Kidney (tissue), 14 donors: Measurements from ENCODE around the gene CILP2. TPM values are rescaled to one million over a fixed set of nuclear protein-coding genes. Genes with fewer than 3 reads are reported as not detected.

ENCODE experiments used
- DNase-seq, 5 donors: peaks; one replicate each; pipeline ENCODE4 v3.0.0-alpha.2; 2013 to 2020
- FAIRE-seq: peaks from 2 replicates; lab custom pipeline; 2012; peaks lifted over from hg19 to GRCh38; lab: Jason Lieb, UNC
- H3K27ac ChIP-seq, 2 donors: one replicate each; pipeline ENCODE4 v1.7.0; 2013; ENCODE audit warnings: low read depth in 2 of 2, low read length in 2 of 2, inconsistent platforms in 1 of 2
- H3K27me3 ChIP-seq: one replicate; pipeline ENCODE4 v1.7.1; 2013; ENCODE audit warnings: low read length, inconsistent platforms; ENCODE audit not compliant: control insufficient read depth, insufficient read depth
- H3K36me3 ChIP-seq, 3 donors: one replicate each; pipeline versions ENCODE4 v1.7.0 to v1.7.1; 2013; ENCODE audit warnings: low read length in 3 of 3, control low read depth in 1 of 3, inconsistent platforms in 1 of 3; ENCODE audit not compliant: insufficient read depth in 3 of 3, control insufficient read depth in 2 of 3
- H3K4me1 ChIP-seq, 3 donors: one replicate each; pipeline versions ENCODE4 v1.7.0 to v1.7.1; 2013; ENCODE audit warnings: low read length in 3 of 3, inconsistent platforms in 1 of 3, low read depth in 1 of 3; ENCODE audit not compliant: control insufficient read depth in 2 of 3, insufficient read depth in 2 of 3
- H3K4me3 ChIP-seq, 3 donors: one replicate each; pipeline versions ENCODE4 v1.7.0 to v1.8.1; 2013; ENCODE audit warnings: low read length in 3 of 3, control low read depth in 1 of 3, inconsistent platforms in 1 of 3
- H3K9ac ChIP-seq, 3 donors: one replicate each; pipeline versions ENCODE4 v1.7.0 to v1.7.1; 2013; ENCODE audit warnings: low read length in 3 of 3, control low read depth in 1 of 3, inconsistent platforms in 1 of 3
- H3K9me3 ChIP-seq, 3 donors: one replicate each; pipeline versions ENCODE4 v1.7.0 to v1.7.1; 2013; ENCODE audit warnings: low read length in 3 of 3, control low read depth in 1 of 3, inconsistent platforms in 1 of 3; ENCODE audit not compliant: control insufficient read depth in 2 of 3, insufficient read depth in 1 of 3
- intact Hi-C: fragments of 100-400 bp; cut with DNase I; formaldehyde crosslinking; loops from one replicate; pipeline ENCODE4 v1.11.1; 2022
- polyA plus RNA-seq: library from polyadenylated mRNA; stranded (reverse); fragments of 350-450 nt; fragmentation: Illumina TruSeq; extraction: RNeasy Lipid Tissue Mini Kit (QIAGEN cat#74804); gene quantifications from one replicate; pipeline ENCODE4 v1.2.3, GENCODE V29; 2014; ENCODE audit warnings: low read depth, low replicate concordance; ENCODE audit not compliant: insufficient read depth
- total RNA-seq: library from RNA; stranded (reverse); fragmentation: NEBNext Ultra II Directional; extraction: Animal tissue kit (Norgen Biotek cat#: 25700); gene quantifications from one replicate; pipeline ENCODE4 v1.2.1, GENCODE V29; 2021
- TF ChIP-seq, protein P1 (sequence below): IDR thresholded peaks from 3 replicates; pipeline ENCODE4 v1.5.1; 2012; ENCODE audit warnings: mild to moderate bottlenecking, moderate library complexity, borderline replicate concordance; ENCODE audit not compliant: insufficient read depth; ENCODE audit errors: extremely low read depth
- donor health status: control.
- donor health status: control.
- donor health status: control.
- donor health status: control.
- donor health status: control.
- donor health status: DM: yes; HTN: yes; CAD: no.
- donor health status: Normal renal cell carcinoma (clear cell type).

CILP2 gene
- total and polyA plus RNA-seq, 2 donors from 2014 or later, result 0.41 TPM; not detected in 1

DNA sequence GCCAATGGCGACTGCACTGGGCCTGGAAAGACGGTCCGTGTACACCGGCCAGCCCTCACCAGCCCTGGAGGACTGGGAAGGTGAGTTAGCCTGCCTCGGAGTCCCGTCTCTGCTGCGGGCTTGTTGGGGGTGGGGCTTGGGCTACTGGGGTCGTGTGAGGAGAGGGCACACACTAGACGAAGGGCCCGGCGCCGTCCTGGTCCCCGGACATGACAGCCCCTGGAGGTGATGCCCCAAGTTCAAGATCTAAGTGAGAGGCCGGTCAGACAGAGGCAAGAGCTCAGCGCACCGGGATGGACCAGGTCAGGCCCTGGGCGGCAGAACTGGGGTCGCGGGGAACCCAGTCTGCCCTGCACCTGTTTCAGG is 1.6 kb downstream of the CILP2 start:
- peak in 2 of 5 donors; percentile 66 to 70 for DNase-seq
- peaks cover 18% of the 10 kb centered on the region for H3K27me3 ChIP-seq
- no peaks in the 10 kb centered on the region for H3K9me3 ChIP-seq
- peaks cover 0 to 17% (median 5%) of the 10 kb centered on the region in 3 donors for H3K4me1 ChIP-seq
- TF ChIP-seq, protein P1, sequence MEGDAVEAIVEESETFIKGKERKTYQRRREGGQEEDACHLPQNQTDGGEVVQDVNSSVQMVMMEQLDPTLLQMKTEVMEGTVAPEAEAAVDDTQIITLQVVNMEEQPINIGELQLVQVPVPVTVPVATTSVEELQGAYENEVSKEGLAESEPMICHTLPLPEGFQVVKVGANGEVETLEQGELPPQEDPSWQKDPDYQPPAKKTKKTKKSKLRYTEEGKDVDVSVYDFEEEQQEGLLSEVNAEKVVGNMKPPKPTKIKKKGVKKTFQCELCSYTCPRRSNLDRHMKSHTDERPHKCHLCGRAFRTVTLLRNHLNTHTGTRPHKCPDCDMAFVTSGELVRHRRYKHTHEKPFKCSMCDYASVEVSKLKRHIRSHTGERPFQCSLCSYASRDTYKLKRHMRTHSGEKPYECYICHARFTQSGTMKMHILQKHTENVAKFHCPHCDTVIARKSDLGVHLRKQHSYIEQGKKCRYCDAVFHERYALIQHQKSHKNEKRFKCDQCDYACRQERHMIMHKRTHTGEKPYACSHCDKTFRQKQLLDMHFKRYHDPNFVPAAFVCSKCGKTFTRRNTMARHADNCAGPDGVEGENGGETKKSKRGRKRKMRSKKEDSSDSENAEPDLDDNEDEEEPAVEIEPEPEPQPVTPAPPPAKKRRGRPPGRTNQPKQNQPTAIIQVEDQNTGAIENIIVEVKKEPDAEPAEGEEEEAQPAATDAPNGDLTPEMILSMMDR, result no peak
- FAIRE-seq, result no peak
- intact Hi-C loops, result loop anchor here (10.0 kb wide), 1 partner anchor 425 kb away; no protein-coding TSS in a partner anchor
- no peak overlapping the region for H3K9ac ChIP-seq
- no peaks in the 10 kb centered on the region for H3K36me3 ChIP-seq
- no peak overlapping the region for H3K4me3 ChIP-seq
- no peak overlapping the region for H3K27ac ChIP-seq

DNA sequence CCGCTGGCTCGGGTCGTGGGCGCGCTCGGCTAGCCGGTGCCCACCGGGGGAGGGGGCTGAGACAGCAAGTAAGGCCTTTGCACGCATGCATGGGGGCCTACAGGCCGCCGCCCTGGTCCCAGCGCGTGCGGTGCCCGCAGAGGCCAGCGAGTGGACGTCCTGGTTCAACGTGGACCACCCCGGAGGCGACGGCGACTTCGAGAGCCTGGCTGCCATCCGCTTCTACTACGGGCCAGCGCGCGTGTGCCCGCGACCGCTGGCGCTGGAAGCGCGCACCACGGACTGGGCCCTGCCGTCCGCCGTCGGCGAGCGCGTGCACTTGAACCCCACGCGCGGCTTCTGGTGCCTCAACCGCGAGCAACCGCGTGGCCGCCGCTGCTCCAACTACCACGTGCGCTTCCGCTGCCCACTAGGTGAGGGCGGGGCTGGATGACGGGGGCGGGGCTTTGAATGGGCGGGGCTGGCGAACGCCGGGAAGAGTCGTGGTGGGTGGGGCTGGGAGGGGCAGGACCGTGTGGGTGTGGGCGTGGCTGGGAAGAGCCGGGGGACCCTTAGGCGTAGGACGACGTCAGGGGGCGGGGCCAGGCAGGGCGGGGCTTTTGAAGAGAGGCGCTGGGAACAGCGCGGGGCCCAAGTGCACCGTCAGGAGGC is 2.1 kb downstream of the CILP2 start:
- TF ChIP-seq, protein P1, result no peak
- peaks cover 18% of the 10 kb centered on the region for H3K27me3 ChIP-seq
- FAIRE-seq (no peak), DNase-seq (peak; percentile 74 to 93 (median 81))
- H3K9ac ChIP-seq, result no peak overlapping the region
- H3K36me3 ChIP-seq, result no peaks in the 10 kb centered on the region
- H3K9me3 ChIP-seq, result no peaks in the 10 kb centered on the region
- no peak overlapping the region for H3K4me3 ChIP-seq
- peaks cover 0 to 17% (median 5%) of the 10 kb centered on the region in 3 donors for H3K4me1 ChIP-seq
- intact Hi-C loops, result no loop called here
- H3K27ac ChIP-seq, result no peak overlapping the region

DNA sequence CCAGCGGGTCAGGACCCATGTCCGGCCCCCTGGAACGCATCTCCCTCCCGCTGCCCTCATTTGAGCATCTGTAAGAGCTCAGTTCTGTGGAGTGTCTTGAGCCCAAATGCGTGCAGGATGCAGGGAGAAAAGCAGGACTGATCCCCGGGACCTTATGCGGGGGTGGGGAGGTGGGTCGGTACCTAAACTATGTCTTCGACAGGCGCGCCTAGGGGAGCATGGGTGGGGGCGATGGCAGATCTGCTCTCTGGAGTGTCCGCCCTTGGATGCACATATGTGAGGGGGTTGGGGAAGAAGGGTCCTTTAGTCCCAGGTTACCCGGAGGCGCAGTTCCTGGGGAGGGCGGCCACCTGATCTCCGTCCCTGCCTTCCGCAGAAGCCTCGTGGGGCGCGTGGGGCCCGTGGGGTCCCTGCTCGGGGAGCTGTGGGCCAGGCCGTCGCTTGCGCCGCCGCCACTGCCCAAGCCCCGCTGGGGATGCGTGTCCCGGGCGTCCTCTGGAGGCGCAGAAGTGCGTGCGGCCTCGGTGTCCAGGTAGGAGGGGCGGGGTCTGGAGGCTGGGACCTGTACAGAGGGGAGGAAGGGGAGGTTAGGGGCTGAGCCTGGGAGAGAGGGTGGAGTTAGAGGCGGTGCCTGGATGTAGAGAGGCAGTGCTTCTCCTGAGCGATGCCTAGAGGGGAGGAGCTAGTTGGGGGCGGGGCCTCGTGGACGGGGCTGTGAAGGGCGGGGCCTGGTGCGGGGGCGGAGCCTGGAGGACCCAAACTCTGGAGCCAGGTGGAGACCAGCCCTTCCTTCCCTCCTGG is 2.9 kb downstream of the CILP2 start:
- H3K27ac ChIP-seq, result no peak overlapping the region
- intact Hi-C loops, result no loop called here
- peak; percentile 62 to 89 (median 69) for DNase-seq
- no peak overlapping the region for H3K9ac ChIP-seq
- no peak for FAIRE-seq
- TF ChIP-seq, protein P1, result no peak
- H3K27me3 ChIP-seq, result peaks cover 18% of the 10 kb centered on the region
- H3K36me3 ChIP-seq, result no peaks in the 10 kb centered on the region
- no peaks in the 10 kb centered on the region for H3K9me3 ChIP-seq
- no peak overlapping the region for H3K4me3 ChIP-seq
- H3K4me1 ChIP-seq, result peaks cover 0 to 17% (median 5%) of the 10 kb centered on the region in 3 donors
